Fibroblast of lung (primary cell): Measurements from ENCODE around the gene UPK1B. TPM values are rescaled to one million over a fixed set of nuclear protein-coding genes. Genes with fewer than 3 reads are reported as not detected.
A peak's percentile ranks its signal among the peaks of the same experiment; 100 is the strongest.

ENCODE experiments used
- DNase-seq, 2 donors: peaks; one replicate each; pipeline versions ENCODE4 v3.0.0 to v3.0.0-alpha.2; 2010; ENCODE audit warnings: low read depth in 2 of 2
- H2AFZ ChIP-seq: 2 replicates; pipeline ENCODE4 v1.5.1; 2012; ENCODE audit warnings: low read length, control low read depth, inconsistent platforms
- H3K27ac ChIP-seq: 2 replicates; pipeline ENCODE4 v1.5.1; 2011; ENCODE audit warnings: low read length, control low read depth; ENCODE audit not compliant: insufficient read depth
- H3K27me3 ChIP-seq: 2 replicates; pipeline ENCODE4 v1.5.1; 2011; ENCODE audit warnings: mild to moderate bottlenecking, low read length; ENCODE audit not compliant: control insufficient read depth, insufficient read depth
- H3K36me3 ChIP-seq: 2 replicates; pipeline ENCODE4 v1.5.1; 2011; ENCODE audit warnings: low read length; ENCODE audit not compliant: control insufficient read depth, insufficient read depth
- H3K4me1 ChIP-seq: 2 replicates; pipeline ENCODE4 v1.5.1; 2011; ENCODE audit warnings: low read length; ENCODE audit not compliant: control insufficient read depth, insufficient read depth; ENCODE audit errors: extremely low read depth
- H3K4me2 ChIP-seq: 2 replicates; pipeline ENCODE4 v1.5.1; 2011; ENCODE audit warnings: low read length, control low read depth; ENCODE audit not compliant: insufficient read depth; ENCODE audit errors: extremely low read depth
- H3K4me3 ChIP-seq, 4 experiments: fragments of 200-600 bp in 1 of 4; sonication (generic) in 1 of 4; replicated peaks in 1 of 4; 2 replicates each; pipeline ENCODE4 v1.5.1; 2011 to 2016; ENCODE audit warnings: low read length in 4 of 4, low read depth in 3 of 4, mild to moderate bottlenecking in 3 of 4, control low read depth in 2 of 4, inconsistent platforms in 1 of 4, mixed read lengths in 1 of 4; ENCODE audit not compliant: insufficient read depth in 1 of 4; ENCODE audit errors: control extremely low read depth in 1 of 4
- H3K79me2 ChIP-seq: 2 replicates; pipeline ENCODE4 v1.5.1; 2012; ENCODE audit warnings: mild to moderate bottlenecking, low read length, inconsistent platforms; ENCODE audit not compliant: control insufficient read depth, insufficient read depth
- H3K9ac ChIP-seq: 2 replicates; pipeline ENCODE4 v1.5.1; 2011; ENCODE audit warnings: mild to moderate bottlenecking, low read length, control low read depth; ENCODE audit not compliant: insufficient read depth
- H3K9me3 ChIP-seq: 2 replicates; pipeline ENCODE4 v1.5.1; 2012; ENCODE audit warnings: low read depth, low read length; ENCODE audit not compliant: control insufficient read depth, insufficient read depth
- H4K20me1 ChIP-seq: 2 replicates; pipeline ENCODE4 v1.5.1; 2011; ENCODE audit warnings: low read length; ENCODE audit not compliant: control insufficient read depth, insufficient read depth; ENCODE audit errors: extremely low read depth
- EZH2 ChIP-seq: IDR thresholded peaks from 2 replicates; pipeline ENCODE4 v1.5.1; 2012; ENCODE audit warnings: low read length, control low read depth, mild to moderate bottlenecking; ENCODE audit errors: missing control alignments
- polyA plus RNA-seq, 2 donors: library from polyadenylated mRNA; depleted of rRNA in 1 of 2; stranded (reverse) in 1 of 2; unstranded in 1 of 2; fragments of >200 nt; gene quantifications; 2 replicates each; pipeline ENCODE4 v1.2.1, GENCODE V29; 2011 to 2012; ENCODE audit warnings: missing spikeins in 1 of 2
- total RNA-seq: library from RNA; depleted of rRNA; stranded (reverse); fragments of >200 nt; gene quantifications from 2 replicates; pipeline ENCODE4 v1.2.1, GENCODE V29; 2014
- TF ChIP-seq, protein P1 (sequence below), 2 donors: IDR thresholded peaks in 1 of 2; conservative IDR thresholded peaks in 1 of 2; 1 replicate in 1 of 2; 2 replicates in 1 of 2; pipeline ENCODE4 v1.5.1; 2011 to 2012; ENCODE audit warnings: low read length in 2 of 2, control low read depth in 1 of 2, inconsistent platforms in 1 of 2, low read depth in 1 of 2, mild to moderate bottlenecking in 1 of 2

Gene UPK1B
- total and polyA plus RNA-seq, 2 donors (not counting 1 experiment from before 2014, with no cell fraction given): not detected

DNA sequence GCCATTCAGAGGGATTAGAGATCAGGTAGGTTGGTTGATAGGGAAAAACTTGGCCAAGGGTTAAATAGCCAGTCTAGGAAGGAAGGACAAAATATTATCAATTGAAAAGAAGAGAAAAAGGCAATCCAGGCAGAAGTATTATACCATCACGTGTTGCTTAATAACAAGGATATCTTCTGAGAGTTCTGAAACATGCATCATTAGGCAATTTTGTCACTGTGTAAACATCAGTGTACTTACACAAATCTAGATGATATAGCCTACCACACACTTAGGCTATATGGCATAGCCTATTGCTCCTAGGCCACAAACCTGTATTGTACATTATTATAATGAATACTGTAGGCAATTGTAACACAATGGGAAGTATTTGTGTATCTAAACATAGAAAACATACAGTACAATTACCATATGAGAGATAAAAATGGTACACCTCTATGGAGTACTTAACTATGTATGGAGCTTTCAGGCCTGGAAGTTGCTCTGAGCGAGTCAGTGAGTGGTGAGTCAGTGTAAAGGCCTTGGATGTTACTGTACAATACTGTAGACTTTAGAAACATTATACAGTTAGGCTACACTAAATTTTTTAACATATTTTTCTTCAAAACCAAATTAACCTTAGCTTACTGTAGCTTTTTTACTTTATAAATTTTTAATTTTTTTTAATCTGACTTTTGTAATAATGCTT is 24.8 kb upstream of the UPK1B start:
- Histone ChIP-seq H4K20me1 (no peaks in the 10 kb centered on the region), H3K4me1 (no peaks in the 10 kb centered on the region), H3K9ac (no peak overlapping the region), H3K36me3 (no peaks in the 10 kb centered on the region), H3K27ac (no peak overlapping the region), H3K27me3 (no peaks in the 10 kb centered on the region), H3K4me2 (no peak overlapping the region), H3K79me2 (no peaks in the 10 kb centered on the region), H3K4me3 (no peak overlapping the region), H3K9me3 (no peaks in the 10 kb centered on the region), H2AFZ (no peak overlapping the region)
- TF ChIP-seq EZH2: no peak
- TF ChIP-seq, protein P1, sequence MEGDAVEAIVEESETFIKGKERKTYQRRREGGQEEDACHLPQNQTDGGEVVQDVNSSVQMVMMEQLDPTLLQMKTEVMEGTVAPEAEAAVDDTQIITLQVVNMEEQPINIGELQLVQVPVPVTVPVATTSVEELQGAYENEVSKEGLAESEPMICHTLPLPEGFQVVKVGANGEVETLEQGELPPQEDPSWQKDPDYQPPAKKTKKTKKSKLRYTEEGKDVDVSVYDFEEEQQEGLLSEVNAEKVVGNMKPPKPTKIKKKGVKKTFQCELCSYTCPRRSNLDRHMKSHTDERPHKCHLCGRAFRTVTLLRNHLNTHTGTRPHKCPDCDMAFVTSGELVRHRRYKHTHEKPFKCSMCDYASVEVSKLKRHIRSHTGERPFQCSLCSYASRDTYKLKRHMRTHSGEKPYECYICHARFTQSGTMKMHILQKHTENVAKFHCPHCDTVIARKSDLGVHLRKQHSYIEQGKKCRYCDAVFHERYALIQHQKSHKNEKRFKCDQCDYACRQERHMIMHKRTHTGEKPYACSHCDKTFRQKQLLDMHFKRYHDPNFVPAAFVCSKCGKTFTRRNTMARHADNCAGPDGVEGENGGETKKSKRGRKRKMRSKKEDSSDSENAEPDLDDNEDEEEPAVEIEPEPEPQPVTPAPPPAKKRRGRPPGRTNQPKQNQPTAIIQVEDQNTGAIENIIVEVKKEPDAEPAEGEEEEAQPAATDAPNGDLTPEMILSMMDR (conservative IDR thresholded peaks at IDR 0.05 in 1 of 2, IDR thresholded peaks at IDR 0.05 in 1 of 2; ENCODE audit: low read depth in 1 of 2, low read length in 2 of 2): no peak
- peak; percentile 9 to 49 for DNase-seq

DNA sequence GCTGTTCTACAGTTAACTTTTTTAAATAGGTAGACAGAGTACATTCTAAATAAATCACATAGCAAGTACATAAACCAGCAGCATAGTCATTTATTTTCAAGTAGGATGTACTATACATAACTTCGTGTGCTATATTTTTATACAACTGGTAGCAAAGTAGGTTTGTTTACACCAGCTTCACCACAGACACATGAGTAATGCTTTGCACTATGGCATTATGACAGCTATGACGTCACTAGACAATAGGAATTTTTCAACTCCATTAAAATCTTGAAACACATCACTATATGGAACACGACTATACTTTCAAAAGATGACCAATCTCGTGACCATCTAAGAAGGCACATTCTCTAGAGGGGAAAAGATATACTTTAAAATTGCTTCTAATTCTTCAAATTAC is 23.9 kb upstream of the UPK1B start:
- Histone ChIP-seq H3K36me3 (no peaks in the 10 kb centered on the region), H3K4me2 (no peak overlapping the region), H3K27ac (no peak overlapping the region), H4K20me1 (no peaks in the 10 kb centered on the region), H3K9ac (no peak overlapping the region), H3K4me1 (no peaks in the 10 kb centered on the region), H3K4me3 (no peak overlapping the region), H3K79me2 (no peaks in the 10 kb centered on the region), H3K9me3 (no peaks in the 10 kb centered on the region), H3K27me3 (no peaks in the 10 kb centered on the region), H2AFZ (no peak overlapping the region)
- no peak for TF ChIP-seq EZH2
- peak; percentile 59 to 79 for DNase-seq

DNA sequence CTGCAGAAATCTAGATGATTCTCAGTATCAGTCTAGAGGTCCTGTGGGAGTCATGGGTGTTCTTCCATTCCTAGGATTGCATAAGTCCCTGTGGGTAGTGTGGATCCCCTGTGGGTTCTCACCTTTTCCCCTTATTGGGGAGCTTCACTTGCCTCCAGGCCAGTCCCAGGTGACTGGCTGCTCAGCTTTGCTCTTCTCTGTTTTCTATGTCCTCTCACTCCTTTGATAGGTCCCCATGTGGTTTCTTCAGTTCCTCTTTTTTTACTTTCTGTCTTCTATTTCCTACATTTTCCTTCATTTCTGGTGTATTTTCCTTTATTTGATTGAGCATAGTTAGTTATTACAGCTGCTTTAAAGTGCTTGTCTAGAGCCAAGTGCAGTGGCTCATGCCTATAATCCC is 16.5 kb upstream of the UPK1B start:
- H3K4me1 ChIP-seq: no peaks in the 10 kb centered on the region

More for the DNA sequence above, 16.5 kb upstream of the UPK1B start:
- no peak overlapping the region for H3K4me2 ChIP-seq
- no peaks in the 10 kb centered on the region for H4K20me1 ChIP-seq
- no peak overlapping the region for H3K27ac ChIP-seq
- H3K27me3 ChIP-seq: no peaks in the 10 kb centered on the region
- H3K9ac ChIP-seq: no peak overlapping the region
- H3K4me3 ChIP-seq: no peak overlapping the region
- no peaks in the 10 kb centered on the region for H3K79me2 ChIP-seq
- DNase-seq: no peak
- H3K36me3 ChIP-seq: no peaks in the 10 kb centered on the region
- H3K9me3 ChIP-seq: no peaks in the 10 kb centered on the region
- no peak for TF ChIP-seq EZH2
- TF ChIP-seq, protein P1 (conservative IDR thresholded peaks at IDR 0.05 in 1 of 2, IDR thresholded peaks at IDR 0.05 in 1 of 2; ENCODE audit: low read depth in 1 of 2, low read length in 2 of 2): no peak
- H2AFZ ChIP-seq: no peak overlapping the region
